Stimulated activated CD8-positive, alpha-beta memory T cell treated with anti-CD3 and anti-CD28 coated beads, Interleukin-2, amount 100 ng/mL, for 1 hour (primary cell): ENCODE measurements around the gene SLC1A3.

Experiments used
- DNase-seq, 2 donors: peaks; one replicate each; pipeline ENCODE4 v3.0.0-alpha.2; 2020; ENCODE audit warnings: low read depth in 2 of 2

The SLC1A3 gene

GRCh38 chr5:36599986-36600779, 6.2 kb upstream of the SLC1A3 start:
- no peak for DNase-seq

DNA sequence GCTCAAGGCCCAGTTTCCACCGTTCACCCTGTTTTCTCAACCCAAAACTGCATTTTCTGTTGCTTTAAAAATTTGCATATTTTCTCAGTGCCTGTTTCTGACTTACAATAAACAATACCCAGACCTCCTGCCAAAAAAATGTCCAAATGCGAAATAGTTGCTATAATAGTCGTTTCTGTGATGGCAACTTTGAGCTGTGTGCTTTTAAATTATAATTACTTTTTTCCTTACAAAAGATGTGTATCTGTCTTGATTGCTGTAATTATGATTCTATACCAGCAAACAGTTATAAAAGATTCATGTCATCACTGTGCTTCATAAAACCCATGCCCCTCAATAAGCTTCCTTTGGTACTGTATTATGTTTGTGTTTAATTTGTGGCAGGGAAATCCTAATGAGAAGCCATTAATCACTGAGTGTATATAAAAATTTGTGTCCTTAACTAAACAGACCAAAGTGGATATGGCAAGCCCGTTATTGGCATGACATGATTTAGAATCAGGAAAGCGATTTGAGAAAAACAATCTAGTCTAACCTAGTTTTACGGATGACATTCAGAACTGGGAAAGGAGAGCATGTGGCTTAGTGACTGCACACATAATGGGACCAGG, 5.4 kb upstream of the SLC1A3 start:
- DNase-seq: no peak

DNA sequence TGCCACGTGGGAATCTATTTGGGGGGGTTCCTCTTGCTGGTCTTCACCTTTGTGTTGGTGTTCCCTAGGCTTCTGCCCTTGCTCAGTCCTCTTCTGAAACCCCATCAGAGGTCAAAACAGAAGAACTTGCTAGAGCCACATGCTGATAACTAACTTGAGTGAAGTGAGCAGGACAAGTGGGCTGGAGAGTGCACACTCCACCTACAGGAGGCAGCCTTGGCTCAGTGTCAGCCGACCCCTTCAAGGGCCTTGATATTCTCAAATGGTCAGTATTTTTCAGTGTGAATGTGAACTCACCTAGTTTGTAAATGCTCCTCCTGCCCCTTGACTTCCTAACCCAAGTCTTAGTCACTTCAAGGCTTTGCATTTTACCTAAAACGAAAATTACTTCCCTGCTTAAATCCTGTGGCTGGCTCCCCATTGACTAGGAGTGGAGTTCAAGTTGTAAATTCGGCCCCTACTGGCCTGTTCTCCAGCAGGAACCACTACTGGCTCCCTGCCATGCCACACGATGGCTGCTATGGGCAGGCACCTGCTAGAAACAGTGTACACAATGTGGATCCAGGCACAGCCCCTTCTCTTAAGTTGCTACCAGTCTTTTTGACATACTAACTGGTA, 3.6 kb upstream of the SLC1A3 start:
- DNase-seq: no peak

DNA sequence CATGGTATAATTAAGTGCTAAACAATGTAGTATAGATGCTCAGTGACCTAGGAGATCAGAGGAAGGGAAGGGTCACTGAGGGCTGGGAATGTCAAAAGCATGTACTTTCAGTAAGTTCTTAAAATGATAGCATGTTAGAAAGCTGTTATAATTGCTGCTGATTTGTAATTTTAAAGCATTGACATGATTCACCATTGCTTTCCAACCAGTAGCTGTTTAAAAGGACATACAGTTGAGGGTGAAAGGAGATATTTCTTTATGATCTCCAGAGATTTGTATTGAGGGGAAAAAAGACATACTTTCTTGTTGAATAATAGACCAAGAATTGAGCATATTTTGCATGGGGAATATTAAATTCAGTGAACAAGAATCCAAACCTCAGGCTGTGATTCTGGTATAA, 1.2 kb upstream of the SLC1A3 start:
- no peak for DNase-seq

- no peak for DNase-seq
Observed at GRCh38 chr5:36606036-36606427, 374 bp upstream of the SLC1A3 start.

DNA sequence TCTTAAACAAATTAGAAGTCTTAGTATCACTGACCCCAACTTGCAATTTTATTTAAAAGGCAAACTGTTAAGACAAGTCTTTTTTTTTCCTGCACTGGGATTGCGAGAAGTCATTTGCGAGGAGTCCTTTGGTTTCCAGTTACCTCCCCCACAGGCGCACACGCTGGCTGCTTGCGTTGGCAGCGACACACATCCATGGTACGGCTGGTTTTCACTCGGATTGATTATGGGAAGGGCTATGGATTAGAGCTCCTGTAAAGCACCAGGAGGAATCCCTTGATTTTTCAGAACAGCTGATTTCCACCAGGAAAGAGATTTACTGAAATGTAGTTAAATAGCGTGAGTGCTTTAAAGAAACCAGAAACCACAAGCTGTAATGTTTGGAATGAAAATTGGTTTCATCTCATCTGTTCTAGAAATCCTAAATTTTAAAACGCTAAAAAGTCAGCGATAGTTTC, 737 bp downstream of the SLC1A3 start:
- no peak for DNase-seq

DNA sequence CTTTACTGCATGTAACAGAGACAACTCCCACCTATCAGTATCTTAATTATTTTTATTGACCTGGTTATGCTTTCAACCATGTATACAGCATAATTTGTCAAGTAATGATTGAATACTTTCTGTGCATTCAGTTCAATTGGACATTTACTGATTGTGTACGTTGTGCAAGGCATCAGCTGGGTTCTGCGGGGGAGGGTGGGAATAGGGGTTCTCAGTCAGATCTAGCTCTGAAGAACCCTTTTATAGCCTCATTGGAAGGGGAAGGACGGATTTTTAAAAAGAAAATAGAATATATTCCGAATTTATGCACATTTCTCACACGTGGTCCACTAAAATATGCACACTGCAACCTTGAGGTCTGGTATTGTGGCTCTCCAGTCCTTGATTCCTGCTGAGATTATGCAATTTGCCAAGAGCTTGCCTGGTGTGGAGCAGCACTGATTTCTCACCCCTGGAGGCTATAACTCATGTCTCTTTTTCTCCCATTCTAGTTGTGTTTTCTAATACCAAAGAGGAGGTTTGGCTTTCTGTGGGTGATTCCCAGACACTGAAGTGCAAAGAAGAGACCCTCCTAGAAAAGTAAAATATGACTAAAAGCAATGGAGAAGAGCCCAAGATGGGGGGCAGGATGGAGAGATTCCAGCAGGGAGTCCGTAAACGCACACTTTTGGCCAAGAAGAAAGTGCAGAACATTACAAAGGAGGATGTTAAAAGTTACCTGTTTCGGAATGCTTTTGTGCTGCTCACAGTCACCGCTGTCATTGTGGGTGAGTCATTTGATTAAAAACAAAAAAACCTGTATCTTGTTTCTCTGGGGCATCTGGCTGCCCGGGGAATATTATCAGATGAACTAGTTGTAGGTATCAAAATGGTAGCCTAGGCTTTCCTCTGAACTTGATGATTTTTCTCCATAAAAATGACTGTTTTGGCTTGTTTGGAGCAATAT, 1.7 kb downstream of the SLC1A3 start:
- DNase-seq: no peak

DNA sequence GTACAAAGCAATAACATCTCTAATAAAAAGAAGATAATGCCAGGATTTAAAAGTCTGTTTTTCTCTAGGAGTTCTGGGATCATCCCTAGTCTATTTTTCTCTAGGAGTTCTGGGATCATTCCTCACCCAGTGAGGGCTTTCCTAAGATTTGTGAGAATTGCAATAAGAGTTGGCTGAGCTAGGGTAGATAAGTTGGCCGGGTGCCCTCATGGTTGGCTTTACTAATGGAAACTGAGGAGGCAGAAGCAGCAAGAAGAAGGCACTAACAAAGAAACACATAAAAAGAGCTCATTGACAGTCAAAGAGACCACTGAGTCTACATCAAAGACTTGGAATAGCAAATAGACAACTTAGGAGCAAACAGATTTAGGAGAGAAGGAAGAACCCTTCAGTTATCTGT, 4.2 kb downstream of the SLC1A3 start:
- no peak for DNase-seq

- no peak for DNase-seq
Observed at GRCh38 chr5:36611520-36612274, 5.3 kb downstream of the SLC1A3 start.

- DNase-seq: no peak
Observed at GRCh38 chr5:36613241-36613640, 6.8 kb downstream of the SLC1A3 start.

GRCh38 chr5:36613771-36614656, 7.6 kb downstream of the SLC1A3 start:
- DNase-seq: no peak

- no peak for DNase-seq
Observed at GRCh38 chr5:36614657-36615308, 8.4 kb downstream of the SLC1A3 start.

DNA sequence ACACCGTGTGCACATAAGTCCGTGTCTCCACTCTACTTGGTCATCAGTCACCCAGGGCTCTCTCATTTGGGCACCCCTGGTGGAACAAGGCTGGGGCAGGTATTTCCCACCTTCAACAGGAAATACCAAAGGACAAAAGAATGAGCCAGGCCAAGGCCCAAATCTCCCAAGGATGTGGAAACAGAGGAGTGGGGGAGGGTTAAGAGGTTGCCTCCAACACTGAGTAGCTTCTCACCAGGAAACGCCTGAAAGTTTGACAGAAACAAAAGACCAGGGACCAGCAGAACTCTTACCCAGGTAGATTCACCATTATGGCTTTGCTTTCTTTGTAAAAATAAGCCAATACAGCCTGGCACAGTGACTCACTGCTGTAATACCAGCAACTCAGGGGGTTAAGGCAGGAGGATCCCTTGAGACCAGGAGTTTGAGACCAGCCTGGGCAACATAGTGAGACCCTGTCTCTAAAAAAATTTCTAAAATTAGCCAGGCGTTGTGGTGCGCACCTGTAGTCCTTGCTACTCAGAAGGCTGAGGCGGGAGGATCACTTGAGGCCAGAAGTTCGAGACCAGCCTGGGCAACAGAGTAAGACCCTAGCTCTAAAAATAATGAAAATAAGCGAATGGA, 12.7 kb downstream of the SLC1A3 start:
- no peak for DNase-seq

- DNase-seq: no peak
Observed at GRCh38 chr5:36621985-36622384, 15.6 kb downstream of the SLC1A3 start.

GRCh38 chr5:36623832-36624231, 17.4 kb downstream of the SLC1A3 start:
- no peak for DNase-seq

DNA sequence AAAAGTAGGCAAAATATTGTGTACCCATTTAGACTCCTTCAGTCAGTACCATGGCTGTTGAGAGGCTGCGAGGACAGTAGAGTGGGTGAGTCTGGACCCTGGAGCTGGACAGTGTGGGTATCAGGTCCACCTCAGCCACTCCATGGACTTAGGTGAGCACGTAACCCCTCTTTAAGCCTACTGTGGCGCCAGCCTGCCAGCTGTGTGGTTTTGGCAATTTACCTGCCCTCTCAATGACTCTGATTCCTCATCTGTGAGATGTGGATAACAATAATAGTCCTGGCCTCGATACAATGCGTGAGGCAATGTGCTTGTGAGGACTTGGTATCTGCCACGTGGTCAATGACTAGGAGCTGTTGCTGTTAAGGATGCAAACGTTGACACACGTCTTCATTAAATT, 17.9 kb downstream of the SLC1A3 start:
- no peak for DNase-seq

GRCh38 chr5:36628695-36629094, 22.3 kb downstream of the SLC1A3 start:
- no peak for DNase-seq

DNA sequence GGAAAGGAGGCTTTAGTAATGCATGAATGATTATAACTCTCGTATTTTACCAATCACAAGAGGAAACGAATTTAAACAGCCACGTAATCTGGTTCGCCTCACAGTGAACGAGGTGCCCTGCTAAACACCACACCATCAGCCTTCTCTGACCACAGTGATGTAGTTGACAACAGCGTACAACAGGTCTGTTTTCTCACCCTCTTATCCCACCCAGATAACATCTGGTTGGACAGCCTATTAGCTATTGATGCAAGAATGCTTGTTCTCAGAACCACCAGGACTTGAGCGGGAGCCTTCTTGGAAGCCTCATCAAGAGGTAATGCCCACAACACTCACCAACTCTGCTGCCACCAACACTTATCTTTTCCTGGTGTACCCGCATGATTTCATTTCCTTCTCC, 23.3 kb downstream of the SLC1A3 start:
- no peak for DNase-seq
